ENCODE results near the gene PACS2.

- no peak for TF ChIP-seq CTCF (conservative IDR thresholded peaks at IDR 0.05; ENCODE audit: low read depth, low read length)
- TF ChIP-seq RFX5 (IDR thresholded peaks at IDR 0.05; ENCODE audit: low read depth, low read length): no peak
- no peak for TF ChIP-seq POLR2A (IDR thresholded peaks at IDR 0.05; ENCODE audit: low read depth, low read length)
- TF ChIP-seq FOS (IDR thresholded peaks at IDR 0.05; ENCODE audit: low read depth, low read length): no peak
- no peak for TF ChIP-seq MXI1 (IDR thresholded peaks at IDR 0.05; ENCODE audit: borderline replicate concordance, low read depth, low read length)
Measured at GRCh38 chr14:105323663-105324062, 9.1 kb downstream of the PACS2 start.

All from IMR-90 (cell line).